Breast epithelium (tissue), 3 donors: ENCODE data around the gene TOGARAM2.

Experiments
- CTCF ChIP-seq, 3 donors: fragments of 450-650 bp; IDR thresholded peaks; one replicate each; pipeline ENCODE4 v1.5.1; 2016 to 2017; ENCODE audit warnings: antibody characterized with exemption in 3 of 3, mild to moderate bottlenecking in 3 of 3, moderate library complexity in 3 of 3
- POLR2A ChIP-seq: fragments of 450-650 bp; IDR thresholded peaks from one replicate; pipeline ENCODE4 v1.6.1; 2016; ENCODE audit warnings: antibody characterized with exemption, mild to moderate bottlenecking, moderate library complexity

GRCh38 chr2:28986429-28986828, 5.3 kb downstream of the TOGARAM2 start:
- TF ChIP-seq CTCF (IDR thresholded peaks at IDR 0.05) (no peak), POLR2A (no peak)
